ENCODE results near the gene ADGRG1.

ADGRG1 gene

DNA sequence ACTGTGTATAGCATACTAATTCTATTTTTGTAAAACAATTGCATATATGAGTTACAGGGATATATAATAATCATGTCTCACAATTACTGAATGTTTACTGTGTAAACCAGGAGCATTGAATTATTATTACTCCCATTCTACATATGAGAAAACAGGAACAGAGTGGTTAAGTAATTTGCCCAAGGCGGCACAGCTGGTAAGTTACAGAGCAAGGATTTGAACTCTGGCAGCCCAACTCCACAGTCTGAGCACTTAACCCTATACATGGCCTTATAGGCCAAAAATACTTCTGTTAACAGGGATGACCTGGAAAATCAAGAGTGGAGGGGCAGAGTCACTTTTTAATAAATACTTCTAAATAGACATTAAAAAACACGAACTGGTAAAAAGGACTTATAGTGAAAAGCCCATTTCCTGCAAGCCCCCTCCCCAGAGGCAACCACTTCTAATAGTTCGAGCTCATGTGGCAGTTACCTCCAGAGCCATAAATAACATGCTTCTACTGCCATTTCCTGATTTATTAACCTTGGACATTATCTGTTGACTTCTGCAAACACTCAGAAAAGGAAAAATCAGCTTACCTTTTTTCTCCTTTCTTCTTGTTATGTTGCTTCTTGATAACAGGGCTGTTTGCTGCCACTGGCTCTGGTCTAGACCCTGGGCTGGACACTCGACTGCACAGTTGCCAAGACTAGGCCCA, 22.1 kb upstream of the ADGRG1 start:
- no peak for DNase-seq (ENCODE audit: low read depth)

DNA sequence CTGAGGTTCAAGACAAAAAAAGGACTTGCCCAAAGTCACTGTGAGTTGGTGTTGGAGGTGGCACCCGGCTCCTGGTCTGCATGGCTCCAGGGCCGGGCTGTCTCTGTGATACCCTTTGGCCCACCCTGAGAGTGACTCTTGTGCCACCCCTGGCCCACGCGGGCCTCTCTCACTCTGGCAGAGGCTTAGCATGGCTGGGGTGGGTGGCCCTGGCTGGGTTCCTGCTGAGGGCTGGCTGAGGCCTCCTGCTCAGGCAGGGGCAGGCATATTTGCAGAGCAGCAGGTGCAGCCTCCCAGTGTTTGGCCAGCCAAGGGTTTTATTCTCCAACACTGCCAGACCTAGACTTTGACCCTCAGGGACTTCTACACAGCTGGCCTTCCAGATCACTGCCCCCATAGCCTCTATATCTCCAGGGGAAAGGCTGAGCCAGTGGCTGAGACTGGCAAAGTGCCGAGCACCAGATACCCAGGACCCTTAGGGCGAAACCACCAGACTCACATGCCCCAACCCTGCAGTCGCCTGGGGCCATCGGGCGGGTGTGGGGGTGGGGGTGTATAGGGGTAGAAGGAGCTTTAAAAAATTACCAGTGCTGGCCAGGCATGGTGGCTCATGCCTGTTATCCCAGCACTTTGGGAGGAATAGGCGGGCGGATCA, 21.5 kb upstream of the ADGRG1 start:
- DNase-seq (ENCODE audit: low read depth) = no peak

DNA sequence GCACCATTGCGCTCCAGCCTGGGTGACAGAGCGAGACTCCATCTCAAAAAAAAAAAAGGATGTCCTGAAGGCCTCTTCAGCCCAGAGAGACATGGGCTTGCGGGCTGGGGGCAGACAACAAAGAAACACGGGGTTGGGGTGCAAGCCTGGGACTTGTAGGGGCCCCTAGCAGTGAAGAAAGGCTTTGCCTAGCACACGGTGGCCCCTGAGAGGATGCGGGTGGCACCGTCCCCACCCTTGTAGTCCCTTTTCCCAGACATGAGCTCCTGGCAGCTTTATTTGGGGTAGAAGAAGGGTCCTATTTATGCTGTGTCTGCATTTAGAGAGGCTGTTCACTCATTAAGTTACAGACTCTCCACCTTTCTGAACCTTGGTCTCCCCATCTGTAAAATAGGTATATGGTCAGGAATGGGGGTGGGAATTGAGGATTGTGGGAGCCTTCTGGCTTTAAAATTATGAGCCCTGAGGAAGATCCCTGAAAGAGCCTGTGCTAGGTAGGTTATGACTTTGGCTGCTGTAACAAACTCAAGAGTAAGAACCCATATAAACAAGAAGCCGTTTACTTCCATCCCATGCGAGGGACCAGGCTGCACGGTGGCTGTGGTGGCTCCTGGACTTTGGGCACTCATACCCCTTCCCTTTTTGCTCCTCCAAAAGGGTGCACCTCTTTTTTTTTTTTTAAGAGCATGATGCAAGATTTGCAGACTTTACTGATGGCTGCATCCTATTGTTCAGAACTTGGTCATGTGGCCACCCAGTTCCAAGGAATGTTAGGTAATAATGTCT, 20.6 kb upstream of the ADGRG1 start:
- DNase-seq (ENCODE audit: low read depth) = no peak

DNA sequence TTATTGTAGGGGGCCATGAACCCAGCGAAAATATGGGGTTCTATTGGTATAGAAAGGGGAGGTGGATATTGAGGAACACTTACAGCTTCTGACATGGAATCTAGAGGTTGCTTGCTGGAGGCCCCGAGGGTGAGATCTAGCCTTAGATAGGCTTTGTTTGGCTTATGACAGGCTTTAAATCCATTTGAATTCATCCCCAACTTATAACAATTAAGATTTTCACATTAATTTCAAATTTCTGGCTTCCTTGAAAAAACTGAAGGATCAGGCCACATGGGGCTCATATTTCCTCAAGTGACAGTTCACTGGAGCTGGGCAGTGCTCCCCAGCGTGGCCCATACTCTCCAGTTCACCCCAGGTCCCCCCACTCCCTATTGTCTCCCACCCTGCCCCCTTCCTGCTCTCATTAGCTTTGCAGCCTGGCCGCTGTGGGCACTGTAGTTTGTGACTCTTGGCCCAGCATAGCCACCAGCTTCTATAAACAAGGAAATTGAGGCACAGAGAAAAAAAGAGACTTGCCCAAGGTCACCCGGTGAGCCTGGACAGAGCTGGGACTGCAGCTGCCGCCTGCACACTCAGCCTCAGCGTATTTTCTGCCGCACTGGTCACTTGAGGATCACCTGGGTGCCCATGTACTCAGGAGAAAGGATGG, 19.8 kb upstream of the ADGRG1 start:
- DNase-seq (ENCODE audit: low read depth) = no peak

DNA sequence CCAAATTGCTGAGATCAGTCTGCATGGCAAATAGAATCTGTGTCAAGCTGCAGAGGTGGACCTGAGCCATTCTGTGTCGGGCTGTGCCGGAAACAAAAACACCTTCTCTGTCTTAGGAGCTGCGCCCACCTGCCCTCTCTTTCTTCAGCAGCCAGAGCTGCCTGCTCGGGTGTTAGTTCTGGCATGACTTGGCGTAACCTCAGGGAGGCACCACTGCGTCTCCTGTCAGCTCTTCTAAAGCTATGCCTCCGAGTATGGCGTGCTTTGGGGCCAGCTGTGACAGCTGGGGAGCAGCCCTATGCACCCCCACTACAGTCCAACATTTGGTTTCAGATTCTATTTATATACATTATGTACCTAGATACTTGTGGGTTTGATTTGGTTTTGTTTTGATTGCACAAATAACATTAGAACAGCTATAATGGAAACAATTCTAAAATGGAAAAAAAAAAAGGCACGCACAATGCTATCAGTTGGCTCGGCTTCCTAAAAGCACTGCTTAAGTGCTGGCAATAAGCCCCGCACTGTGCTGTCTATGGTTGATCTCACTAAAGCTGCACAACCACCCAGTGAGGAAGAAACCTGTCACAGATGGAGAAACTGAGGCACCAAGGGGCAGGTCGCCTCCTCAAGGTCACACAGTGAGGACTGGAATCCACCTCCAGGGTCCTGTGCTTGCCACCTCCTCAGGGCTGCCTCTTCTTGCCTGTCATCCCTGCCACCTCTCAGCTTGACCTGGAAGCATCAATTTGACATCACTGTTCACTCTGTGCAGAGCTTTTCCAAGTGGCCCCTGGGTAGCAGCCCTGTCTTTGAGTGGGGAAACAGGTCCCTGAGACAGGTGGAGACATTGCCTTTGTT, 18.7 kb upstream of the ADGRG1 start:
- DNase-seq (ENCODE audit: low read depth) = peak; percentile 65

DNA sequence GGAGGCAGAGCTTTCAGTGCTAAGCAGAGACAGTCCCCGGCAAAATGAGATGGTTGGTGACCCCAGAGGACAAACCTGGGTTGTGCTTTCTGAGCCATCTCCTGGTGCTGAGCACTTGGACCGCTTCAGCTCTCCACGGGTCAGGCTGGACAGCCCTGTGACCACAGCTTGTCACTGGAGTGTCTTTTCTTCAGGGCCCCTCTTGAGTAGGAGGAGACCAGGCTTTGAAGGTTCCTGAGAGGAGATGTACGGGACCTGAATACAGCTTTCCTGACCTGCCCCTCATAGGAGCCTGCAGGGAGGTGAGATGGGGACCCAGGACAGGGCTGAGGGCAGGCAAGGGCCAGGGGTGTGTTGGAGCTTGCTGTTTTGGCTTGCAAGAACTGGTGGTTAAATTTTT, 17.8 kb upstream of the ADGRG1 start:
- DNase-seq (ENCODE audit: low read depth) = no peak

DNA sequence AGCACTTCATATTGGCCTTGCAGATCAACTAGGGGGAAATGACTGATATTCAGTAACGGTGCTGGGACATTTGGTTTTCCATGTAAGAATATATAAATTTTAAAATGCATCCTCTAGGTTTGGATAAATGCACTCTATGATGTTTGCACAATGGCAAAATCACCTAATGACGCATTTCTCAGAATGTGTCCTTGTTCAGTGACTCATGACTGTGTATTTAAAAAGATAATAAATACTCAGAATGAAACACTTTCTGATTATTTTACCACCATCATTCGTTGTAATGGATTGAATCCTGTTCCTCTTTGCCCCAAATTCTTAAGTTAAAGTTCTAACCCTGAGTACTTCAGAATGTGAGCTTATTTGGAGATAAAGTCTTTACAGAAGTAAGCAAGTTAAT, 17.2 kb upstream of the ADGRG1 start:
- no peak for DNase-seq (ENCODE audit: low read depth)

DNA sequence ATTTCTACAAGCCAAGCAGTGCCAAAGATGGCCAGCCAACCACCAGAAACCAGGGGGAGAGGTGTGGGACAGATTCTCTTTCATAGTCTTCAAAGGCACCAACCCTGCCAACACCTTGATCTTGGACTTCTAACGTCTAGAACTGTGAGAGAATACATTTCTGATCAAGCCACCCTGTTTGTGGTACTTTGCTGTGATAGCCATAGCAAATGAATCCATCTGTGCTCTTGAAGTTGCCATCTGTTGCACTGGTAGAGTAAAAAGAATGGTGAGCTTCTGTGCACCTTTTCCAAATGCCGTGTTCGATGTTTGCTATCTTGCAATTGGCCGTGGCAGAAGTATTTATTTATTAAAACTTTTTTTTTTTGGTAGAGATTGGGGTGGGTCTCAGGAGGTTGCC, 16.7 kb upstream of the ADGRG1 start:
- DNase-seq (ENCODE audit: low read depth) = no peak

DNA sequence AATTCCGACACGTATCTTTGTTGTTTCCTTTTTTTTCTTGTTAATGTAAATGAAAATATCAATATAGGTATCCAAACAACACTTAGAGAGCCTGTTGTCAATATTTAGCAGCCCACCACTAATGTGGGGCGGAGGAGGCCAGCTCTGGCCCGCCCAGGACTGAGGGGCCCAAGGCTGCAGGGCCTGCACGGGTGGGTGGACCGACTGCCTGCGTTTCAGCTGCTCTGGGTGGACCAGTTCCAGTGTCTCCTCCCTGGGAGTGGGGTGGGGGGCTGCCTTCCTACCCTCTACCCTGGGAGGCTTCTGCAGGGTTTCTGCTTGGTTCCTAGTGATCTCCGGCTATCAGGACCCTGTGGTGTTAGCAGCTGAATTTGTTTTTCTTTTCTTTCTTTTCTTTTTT, 15.9 kb upstream of the ADGRG1 start:
- DNase-seq (ENCODE audit: low read depth) = no peak

DNA sequence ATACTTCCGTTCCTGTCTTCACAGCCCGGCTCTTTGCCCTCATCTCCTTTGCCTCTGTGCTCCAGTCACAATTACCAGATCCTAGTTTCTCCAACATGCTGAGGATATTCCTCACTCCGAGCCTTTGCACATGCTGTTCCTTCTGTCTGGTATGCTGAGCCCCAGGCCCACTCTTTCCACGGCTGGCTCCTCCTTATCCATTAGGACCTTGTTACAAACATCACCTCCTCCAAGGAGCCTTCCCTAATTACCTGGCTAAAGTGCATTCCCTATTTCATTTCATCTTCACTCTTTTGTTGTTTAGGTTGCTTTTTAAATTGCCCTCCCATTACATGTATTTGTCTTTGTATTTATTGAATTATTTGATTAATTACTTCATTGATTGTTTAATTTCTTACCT, 14.9 kb upstream of the ADGRG1 start:
- no peak for DNase-seq (ENCODE audit: low read depth)

DNA sequence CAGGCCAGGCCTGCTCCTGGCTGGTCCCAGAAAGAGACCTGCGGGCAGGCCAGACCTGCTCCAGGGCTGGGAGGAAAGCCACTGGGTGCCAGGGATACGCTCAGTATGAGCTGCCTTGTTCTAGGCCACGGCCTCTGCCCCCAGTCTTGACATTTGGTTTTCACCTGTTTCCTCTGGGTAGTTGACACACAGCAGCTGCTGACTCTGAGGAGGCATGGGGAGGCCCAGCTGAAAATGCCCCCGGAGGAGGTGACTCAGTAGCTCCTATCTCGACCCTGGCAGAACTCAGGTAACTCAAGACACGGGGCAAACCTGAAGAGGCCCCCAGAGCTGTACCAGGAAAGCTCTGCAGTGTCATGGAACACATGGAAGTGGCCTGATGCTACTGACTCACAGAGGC, 13.9 kb upstream of the ADGRG1 start:
- DNase-seq (ENCODE audit: low read depth) = no peak

DNA sequence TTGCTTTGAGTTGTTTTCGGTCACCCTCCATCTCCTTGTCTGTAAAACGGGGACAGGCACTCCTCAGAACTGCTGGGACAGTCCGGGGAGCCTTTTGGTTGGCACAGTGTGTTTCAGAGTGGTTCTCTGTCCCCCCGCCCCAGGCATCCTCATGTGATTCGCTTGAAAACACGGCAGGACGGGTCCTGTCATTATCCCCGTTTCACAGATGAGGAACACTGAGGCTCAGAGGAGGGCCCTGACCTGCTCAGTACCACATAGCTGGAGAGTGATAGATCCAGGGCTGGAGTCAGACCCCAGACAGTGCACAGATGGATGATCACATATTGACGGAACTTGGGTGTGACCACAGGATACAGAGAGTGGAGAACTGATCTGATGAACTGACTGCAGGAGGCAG, 13.5 kb upstream of the ADGRG1 start:
- DNase-seq (ENCODE audit: low read depth) = no peak

DNA sequence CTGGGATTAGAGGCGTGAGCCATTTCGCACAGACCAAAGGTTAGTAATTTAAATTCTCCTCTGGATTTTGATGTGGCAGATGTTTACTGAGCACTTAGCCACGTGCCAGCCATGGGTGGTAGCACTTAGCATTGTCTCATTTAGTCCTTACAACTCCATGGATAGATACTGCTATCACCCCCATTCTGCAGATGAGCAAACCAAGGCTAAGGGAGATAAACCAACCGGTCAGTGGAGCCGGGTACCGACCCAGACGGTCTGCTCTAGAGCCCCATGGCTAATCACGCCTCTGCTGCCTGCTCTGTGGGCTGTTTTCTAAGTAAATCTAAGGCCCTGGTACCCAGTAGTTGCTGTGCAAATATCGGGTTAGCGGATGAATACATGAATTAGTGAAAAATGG, 12.6 kb upstream of the ADGRG1 start:
- DNase-seq (ENCODE audit: low read depth) = no peak

DNA sequence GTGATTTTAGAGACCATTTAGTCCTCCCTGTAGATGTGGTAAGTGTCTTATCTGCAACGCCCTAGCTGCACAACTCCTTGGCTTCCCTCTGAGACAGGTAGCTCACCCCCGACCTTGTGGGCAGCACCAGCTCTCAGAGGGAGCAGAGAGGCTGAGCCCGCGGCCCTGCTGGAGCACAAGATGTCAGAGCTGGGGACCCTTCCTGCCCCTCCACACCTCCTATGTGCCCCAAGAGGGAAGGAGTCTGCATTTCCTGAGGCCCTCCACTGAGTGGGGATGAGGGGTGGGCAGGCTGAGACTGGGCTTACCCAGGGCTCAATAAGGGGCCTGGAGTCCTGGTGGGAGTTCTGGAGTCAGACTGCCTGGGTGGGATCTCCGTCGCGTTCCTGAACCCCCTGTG, 12.2 kb upstream of the ADGRG1 start:
- no peak for DNase-seq (ENCODE audit: low read depth)

DNA sequence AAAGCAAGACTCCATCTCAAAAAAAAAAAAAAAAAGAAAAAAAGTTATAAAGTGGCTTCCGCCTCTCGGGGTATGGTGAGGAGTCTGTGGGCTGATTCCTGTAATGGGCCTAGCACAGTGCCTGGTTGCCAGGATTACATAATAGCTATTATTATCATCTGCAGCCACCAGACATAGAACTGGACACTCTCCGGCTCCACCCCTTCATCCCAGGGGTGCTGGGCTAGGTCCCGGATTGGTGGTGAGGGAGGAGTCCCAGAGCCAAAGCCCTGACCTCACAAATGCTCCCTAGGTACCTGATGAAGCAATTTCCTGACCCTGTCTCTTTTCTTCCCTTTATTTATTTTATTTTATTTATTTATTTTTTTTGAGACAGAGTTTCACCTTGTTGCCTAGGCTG, 11.6 kb upstream of the ADGRG1 start:
- DNase-seq (ENCODE audit: low read depth) = no peak

DNA sequence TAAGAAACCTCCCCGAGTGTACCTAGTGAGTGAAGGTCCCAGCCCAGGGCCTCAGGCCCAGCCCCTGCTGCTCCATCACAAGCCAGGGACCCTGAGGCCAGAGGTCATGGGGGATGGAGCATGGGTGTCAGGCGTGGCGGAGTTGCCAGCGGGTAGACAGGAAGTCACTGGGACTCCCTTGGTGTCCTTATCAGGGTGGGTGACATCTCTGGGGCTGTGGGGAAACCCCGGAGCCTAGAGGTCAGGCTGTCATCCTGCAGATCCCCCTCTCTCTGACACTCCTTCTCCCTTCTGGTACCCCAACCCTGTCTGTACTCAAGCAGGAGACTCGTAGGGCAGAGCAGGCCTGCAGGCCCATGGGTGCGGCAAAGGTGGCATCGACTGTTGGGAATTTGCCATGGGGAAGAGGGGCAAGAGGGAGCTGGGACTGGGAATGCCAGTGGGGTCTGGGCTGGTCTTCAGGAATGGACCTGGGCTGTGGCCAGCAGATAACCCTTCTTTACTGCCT, 10.8 kb upstream of the ADGRG1 start:
- DNase-seq (ENCODE audit: low read depth) = no peak

DNA sequence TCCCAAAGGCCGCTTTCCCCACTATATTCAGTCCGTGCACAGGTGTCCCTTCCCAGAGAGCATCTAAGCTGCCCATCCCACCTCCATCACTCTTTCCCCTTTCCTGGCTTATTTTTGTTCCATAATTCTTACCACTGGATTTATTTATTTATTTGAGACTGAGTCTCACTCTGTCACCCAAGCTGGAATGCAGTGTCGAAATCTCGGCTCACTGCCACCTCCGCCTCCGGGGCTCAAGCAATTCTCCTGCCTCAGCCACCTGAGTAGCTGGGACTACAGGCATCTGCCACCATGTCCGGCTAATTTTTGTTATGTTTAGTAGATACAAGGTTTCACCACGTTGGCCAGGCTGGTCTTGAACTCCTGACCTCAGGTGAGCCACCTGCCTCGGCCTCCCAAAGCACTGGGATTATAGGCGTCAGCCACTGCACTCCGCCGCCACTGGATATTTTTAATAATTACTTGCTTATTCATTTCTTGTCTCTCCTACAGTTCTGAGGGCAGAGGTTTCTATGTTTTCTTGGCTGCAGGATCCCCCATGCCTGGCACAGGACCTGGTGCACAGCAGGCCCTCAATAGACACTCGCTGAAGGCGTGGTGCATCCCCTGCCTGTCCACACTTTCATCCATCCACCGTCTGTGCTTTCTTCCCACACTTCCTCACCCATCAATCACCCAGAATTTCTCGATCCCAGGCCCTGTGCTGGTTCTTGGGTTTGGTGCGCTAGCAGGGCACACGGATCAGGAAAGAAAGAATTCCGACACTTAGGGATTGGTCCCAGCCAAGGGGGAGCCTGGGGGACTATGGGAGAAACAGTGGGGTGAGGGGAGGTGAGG, 9.9 kb upstream of the ADGRG1 start:
- DNase-seq (ENCODE audit: low read depth) = no peak

DNA sequence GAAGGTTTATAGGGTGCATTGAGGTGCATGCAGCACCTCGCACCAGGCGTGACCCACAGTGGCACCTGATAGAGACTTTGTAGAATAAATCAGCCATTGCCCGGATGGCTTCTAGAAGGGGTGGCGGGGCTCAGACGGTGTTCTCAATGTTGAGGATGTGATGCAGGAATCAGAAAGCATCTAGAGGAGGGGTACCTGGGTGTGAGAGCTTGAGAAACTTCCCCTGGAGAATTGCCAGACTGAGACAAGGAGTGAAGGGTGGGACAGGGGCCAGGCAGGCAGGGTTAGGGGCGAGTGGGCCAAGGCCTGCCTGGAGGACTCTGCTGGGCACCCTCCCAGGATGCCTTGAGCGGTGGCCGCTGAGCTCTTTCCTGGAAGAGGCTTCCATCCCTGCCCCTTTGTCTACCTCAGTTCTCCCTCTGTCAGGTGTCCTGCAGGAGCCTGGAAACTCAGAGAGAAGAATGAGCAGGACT, 9.3 kb upstream of the ADGRG1 start:
- no peak for DNase-seq (ENCODE audit: low read depth)

DNA sequence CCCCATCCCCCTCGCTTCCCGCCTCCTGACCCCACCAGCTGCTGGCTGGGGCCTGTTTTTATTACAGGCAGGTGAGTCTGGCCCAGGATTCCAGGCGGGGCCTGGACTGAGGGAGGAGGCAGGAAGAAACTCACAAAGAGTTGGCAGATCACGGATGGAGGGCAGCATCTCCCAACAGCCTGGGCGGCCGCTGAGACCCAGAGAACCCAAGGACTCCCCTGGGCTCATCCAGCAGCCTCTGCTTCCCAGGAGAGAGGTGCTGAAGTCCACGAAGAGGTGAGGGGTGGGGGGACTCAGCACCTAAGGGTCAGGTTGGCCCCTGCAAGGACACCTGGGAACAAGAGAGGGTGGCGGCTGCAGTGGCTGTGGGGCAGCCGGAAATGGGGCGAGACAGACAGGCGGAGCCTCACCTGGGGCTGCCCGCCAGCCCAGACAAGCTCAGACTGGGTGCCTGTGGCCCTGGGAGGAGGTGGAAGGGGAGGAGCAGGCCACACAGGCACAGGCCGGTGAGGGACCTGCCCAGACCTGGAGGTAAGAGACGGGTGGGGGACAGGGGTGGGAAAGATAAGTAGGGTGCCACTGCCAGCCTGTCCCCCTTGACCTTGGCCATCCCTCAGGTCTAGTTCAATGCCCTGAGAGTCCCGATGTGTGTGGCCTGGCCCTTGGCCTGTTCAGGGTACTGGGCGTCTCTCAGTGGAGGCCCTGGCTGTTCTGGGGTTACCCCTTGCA, 8.7 kb upstream of the ADGRG1 start:
- no peak for DNase-seq (ENCODE audit: low read depth)

Data from activated T-helper 9 cell treated with anti-CD3 and anti-CD28 coated beads, Interleukin-2, amount 50 U/mL, for 16 hours (primary cell).